GM12864 (cell line): ENCODE measurements around the gene AMDHD2.
"Not testable (repeated sequence)": the region's sequence is repeated elsewhere in the genome, so short reads cannot be mapped to it uniquely, and the experiment has no call there.

Experiments
- DNase-seq: peaks from one replicate; pipeline ENCODE4 v3.0.0-alpha.2; 2011; ENCODE audit warnings: low read depth
- H3K4me3 ChIP-seq: 2 replicates; pipeline ENCODE4 v1.5.1; 2011; ENCODE audit warnings: mild to moderate bottlenecking, low read depth, low read length, control low read depth
- TF ChIP-seq, protein P1 (sequence below): IDR thresholded peaks from 2 replicates; pipeline ENCODE4 v1.5.1; 2011; ENCODE audit warnings: low read depth, mild to moderate bottlenecking, moderate library complexity, low read length, control low read depth, inconsistent platforms; ENCODE audit errors: missing control alignments

Gene AMDHD2

DNA sequence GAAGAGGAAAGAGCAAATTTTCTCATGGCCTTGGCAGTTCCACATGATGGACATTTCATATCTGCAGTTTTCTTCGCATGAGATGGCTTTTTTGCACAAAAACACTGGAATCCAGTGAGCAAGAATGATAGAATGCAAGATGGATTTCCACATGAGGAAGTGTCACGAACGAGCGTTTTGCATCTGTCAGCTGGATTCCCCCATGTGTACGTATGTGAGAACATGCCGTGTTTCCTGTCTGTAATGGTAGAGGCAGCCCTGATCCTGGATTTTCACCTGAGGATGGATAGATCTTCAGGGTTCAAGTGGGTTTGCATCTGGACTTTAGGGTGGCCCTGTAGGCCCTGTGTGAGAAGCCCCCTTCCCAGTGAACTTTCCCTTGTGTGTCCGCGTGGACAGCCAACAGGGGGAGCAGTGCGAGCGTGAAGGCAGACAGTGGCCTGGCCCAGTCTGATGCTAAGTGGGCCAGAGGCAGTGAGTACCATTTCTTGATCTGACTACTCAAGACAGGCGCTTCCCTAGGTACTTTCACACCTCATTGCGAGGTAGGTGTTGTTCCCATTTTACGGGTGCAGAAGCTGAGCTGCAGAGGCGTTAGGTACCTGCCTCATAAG is 19.8 kb downstream of the AMDHD2 start:
- H3K4me3 ChIP-seq, DNase-seq: not testable (repeated sequence)
- TF ChIP-seq, protein P1, sequence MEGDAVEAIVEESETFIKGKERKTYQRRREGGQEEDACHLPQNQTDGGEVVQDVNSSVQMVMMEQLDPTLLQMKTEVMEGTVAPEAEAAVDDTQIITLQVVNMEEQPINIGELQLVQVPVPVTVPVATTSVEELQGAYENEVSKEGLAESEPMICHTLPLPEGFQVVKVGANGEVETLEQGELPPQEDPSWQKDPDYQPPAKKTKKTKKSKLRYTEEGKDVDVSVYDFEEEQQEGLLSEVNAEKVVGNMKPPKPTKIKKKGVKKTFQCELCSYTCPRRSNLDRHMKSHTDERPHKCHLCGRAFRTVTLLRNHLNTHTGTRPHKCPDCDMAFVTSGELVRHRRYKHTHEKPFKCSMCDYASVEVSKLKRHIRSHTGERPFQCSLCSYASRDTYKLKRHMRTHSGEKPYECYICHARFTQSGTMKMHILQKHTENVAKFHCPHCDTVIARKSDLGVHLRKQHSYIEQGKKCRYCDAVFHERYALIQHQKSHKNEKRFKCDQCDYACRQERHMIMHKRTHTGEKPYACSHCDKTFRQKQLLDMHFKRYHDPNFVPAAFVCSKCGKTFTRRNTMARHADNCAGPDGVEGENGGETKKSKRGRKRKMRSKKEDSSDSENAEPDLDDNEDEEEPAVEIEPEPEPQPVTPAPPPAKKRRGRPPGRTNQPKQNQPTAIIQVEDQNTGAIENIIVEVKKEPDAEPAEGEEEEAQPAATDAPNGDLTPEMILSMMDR = peak; percentile 57

DNA sequence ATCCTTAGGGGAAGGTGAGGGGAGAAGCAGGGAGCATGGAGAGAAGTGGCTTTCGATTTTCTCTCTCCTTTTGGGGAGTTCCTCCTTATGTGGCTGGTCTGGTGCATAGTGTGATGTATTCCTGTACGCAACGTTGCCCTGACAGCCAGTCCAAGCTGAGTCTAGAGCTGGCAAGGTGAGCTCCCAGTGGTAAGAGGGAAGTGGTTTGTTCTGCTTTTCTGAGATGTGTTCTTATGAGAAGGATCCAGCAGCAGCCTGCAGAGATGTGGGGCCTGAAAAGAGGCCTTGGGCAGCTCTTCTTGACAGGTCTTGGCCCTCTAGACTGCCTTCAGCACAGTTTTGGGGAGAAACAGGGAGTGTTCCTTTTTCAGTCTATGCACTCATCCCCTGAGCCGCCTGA is 20.7 kb downstream of the AMDHD2 start:
- H3K4me3 ChIP-seq, DNase-seq: not testable (repeated sequence)

DNA sequence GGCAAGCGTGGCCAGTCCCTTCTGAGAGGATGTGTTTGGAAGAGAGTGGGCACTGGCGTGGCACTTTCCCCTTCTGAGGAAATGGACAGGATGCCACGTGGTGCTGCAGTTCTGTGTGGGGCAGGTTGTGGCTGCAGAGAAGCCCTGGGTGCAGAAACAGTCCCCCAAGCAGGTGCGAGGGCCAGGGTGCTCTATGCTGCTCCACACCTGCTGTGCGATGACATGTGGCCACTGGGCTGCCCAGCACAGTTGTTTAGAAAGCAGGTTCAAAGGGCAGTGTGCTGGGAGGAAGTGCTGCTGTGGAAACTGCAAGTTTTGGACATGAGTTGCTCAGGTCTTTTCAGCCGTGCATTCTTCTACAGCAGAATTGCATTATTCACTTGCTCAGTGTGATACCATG is 21.2 kb downstream of the AMDHD2 start:
- not testable (repeated sequence) for H3K4me3 ChIP-seq, DNase-seq

DNA sequence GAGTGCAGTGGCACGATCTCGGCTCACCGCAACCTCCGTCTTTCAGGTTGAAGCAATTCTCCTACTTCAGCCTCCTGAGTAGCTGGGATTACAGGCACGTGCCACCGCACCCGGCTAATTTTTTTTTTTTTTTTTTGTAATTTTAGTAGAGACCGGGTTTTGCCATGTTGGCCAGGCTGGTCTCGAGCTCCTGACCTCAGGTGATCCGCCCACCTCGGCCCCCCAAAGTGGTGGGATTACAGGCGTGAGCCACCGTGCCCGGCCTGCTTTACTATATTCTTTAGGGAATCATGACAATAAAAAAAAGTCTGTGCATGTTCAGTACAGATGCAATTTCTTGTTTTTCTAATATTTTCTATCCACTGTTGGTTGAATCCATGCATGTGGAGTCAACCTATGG is 23.6 kb downstream of the AMDHD2 start:
- H3K4me3 ChIP-seq, DNase-seq: not testable (repeated sequence)

DNA sequence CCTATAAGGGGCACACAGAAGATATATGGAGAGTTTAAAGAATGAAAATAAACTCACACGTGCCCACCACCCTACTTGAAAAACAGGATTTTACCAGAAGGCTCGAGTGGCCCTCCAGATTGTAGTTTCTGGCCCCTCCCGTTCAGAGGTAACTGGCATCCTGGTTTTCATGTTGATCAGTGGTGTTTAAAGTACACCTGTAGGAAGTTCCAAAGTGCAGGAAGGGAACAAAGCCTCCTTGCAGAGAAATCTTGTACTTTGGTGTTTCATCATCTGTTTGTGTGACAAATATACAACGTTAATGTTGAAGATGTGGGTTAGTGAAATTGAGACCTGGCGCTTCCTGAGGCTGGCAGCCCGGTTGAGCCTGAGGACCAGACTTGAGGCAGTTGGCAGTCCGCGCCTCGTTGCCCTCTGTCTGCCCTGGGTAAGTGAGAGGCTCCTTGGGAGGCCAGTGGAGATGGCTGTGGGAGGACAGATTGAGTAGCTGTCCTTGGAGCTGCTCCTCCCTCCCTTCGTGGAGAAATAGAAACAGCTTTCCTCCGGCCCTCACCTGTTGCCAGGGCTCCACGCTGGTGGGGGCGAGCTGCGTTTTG is 30.2 kb downstream of the AMDHD2 start:
- not testable (repeated sequence) for DNase-seq, H3K4me3 ChIP-seq

DNA sequence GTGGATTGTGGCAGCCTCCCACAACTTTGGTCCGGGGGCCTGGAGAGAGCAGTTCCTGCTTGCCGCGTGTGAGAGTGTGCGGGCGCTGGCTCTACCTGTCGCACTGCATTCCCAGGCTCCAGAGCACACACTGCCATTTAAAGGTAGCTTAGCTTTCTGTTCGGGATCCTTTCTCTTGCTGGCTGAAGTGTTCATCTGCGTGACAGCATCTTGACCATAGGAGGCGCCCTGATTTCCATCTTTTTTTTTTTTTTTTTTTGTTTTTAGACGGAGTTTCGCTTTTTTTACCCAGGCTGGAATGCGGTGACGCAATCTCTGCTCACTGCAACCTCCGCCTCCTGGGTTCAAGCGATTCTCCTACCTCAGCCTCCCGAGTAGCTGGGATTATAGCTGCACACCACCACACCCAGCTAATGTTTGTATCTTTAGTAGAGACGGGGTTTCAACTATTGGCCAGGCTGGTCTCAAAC is 31.3 kb downstream of the AMDHD2 start:
- H3K4me3 ChIP-seq, DNase-seq: not testable (repeated sequence)

DNA sequence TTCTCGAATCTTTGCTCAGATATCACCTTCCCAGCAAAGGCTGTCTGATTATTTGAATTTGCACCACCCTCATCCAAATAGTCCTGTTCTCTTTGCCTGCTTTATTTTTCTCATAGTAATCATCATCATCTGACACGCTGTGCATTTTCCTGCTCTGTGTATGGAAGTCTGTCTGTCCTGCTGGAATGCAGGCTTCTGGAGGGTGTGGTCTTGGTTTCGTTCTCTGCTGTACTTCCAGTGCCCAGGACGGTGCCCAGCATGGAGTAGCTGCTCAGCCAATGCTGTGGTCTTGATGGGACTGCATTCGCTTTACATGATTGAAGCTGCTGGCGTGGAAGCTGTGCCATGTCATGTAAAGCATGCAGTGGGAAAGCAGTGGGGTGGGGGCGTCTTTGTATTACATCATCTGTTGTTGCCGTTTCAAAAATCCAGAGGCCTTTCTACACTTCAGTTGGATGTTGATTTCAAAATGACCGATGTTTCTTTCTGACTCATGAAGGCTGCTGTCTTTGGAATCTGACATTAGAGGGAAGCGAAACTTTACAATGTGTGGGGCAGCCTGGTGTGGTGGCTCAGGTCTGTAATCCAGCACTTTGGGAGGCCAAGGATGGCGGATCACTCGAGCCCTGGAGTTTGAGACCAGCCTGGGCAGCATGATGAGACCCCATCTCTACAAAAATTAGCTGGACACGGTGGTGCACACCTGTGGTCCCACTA is 34.7 kb downstream of the AMDHD2 start:
- not testable (repeated sequence) for H3K4me3 ChIP-seq, DNase-seq

DNA sequence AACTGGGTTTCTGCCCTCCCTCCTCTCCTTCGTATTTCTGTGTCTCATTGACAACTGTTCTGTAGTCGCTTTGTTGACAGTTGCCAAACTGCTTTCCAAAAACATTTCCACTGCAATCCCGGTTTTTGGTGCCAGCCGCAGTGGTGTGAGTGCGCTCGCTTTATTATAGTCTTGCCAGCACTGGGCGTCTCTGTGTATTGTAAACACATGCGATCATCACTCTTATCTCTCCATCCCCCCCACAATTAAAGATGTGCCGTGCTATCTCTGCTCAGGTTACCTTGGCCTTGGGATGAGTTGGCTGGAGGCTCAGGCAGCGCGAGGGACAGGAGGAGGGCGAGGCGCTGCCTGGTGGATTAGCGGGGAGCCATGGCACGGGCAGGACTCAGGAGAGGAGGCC is 37.0 kb downstream of the AMDHD2 start:
- H3K4me3 ChIP-seq, DNase-seq: not testable (repeated sequence)

DNA sequence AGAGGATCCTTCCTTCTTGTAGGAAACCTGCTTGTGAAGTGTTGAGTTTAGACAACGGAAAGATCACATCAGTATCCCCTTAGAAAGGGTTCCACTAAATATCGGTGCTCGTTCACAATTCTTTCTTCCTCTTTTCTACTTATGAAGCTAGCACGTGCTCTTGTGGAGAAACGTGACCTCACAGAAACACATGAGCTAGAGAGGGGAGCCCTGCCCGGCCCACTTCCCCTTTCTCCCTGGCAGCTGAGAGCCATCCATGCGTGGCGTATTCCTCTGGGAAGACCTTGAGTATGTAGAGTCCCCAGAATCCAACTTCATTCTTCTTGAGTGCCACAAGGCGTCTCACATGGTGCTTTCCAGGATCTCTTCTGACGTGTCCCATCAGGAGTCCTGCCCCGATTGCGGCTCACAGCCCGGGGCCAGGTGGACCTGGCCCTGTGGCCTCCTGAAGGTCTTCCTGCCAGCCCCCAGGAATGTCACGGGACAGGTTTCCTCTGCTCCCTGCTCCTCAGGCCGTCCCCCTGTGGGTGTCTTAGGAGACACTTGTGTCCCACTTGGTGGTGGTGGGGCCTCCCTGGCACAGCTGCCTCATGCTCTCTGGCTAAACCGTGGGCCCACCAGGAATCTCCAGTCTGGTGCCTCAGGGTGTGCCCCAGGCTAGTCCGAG is 40.1 kb downstream of the AMDHD2 start:
- not testable (repeated sequence) for DNase-seq, H3K4me3 ChIP-seq

DNA sequence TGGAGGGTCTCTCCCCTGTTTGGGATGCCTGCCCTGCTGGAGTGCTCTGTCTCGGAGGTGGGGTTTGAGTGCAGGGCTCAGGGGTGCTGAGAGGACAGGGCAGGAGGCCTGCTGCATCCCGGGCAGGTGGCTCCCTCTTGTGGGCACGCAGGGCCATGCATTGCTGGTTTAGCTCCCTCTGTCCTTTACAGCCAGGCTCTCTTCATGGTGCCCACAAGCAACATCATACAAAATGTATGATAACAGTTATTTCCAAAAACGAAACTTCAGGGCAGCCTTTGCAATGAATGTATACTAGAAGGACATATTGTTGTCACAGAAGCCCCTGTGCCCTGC is 40.6 kb downstream of the AMDHD2 start:
- DNase-seq, H3K4me3 ChIP-seq: not testable (repeated sequence)
- TF ChIP-seq, protein P1 = peak; percentile 27

DNA sequence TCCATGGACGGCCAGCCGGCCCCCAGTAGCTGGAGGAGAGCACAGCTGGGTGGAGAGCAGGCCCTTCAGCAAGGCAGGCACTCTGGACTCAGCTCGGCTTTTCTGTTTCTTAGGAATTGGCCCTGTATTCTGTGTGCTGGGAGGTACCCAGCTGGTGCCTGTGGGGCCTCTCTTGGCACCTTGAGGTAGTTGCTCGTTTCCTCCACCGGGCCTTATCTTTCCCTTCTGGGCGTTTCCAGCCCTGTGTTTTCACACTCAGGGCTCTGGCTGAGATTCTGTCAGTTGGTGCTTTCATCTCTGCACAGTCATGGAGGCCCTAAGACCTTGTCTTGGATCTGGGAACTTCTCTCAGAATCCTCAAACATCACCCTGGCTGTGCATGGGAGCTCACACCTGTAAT is 47.3 kb downstream of the AMDHD2 start:
- not testable (repeated sequence) for DNase-seq, H3K4me3 ChIP-seq

DNA sequence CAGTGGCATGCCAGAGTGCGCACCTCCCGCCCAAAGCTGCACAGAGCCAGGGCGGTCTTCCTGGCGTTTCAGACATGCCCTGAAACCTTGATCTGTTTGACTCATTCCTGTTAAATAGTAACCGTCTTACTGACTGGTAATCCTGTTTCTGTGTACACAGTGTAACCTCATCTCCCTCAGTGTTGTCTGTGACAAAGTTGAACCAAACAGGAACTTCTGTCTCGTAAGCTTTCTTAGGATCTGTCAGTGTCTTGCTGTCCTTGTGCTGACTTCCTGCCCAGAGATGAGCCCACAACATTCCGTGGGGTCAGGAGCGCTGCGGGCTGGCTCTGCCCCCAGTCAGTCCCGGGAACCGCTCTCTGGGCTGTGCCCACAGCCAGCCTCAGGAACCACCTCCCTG is 48.4 kb downstream of the AMDHD2 start:
- DNase-seq, H3K4me3 ChIP-seq: not testable (repeated sequence)

DNA sequence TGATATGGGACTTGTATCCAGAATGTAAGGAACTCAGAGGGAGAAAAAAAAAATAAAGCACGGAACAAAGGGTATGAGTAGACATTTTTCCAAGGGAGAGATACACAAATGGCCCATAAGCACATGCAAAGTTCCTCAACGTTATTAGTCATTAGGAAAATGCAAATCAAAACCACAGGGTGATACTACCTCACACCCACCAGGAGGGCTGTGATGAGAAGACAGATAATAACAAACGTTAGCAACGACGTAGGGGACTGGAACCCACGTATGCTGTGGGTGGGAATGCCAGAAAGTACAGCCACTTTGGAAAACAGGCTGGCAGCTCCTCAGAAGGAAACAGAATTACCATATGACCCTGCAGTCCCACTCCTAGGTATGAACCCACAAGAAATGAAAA is 52.5 kb downstream of the AMDHD2 start:
- DNase-seq, H3K4me3 ChIP-seq: not testable (repeated sequence)

DNA sequence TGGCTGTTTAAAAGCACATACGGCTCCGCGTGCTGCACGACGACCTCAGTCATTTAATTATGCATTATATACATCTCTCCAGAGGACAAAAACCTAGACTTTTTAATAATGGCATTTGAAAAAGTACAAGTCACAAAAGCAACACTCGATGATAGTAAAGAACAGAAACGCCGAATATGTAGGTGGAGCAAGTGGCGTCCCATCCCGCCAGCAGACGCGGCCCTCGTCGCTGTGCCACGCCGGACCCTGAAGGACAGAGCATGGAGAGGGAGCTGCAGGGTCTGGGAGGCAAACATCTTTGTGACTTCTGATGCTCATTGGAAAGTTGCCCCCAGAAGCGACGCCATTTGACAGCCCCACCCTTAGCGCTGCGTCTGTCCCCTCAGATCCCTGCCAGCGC is 55.7 kb downstream of the AMDHD2 start:
- H3K4me3 ChIP-seq, DNase-seq: not testable (repeated sequence)

DNA sequence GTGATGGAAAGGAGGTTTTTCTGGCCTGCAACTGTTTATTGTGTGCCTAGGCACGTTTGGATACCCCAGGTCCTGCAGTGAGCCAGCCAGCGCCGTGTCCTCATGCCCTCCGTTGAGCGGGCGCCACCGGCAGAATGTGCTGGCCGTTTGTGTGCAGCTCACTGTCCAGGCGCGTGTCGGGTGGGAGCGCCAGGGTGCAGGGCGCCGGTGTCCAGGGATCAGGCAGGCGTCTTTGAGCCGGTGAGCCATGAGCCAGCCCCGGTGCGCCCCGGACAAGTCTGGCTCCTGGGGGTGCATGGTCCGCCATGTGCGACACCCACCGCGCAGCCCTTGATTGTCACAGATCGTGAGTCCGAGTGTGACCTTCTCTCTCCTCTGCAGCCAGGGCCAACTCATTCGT is 56.9 kb downstream of the AMDHD2 start:
- H3K4me3 ChIP-seq, DNase-seq: not testable (repeated sequence)

DNA sequence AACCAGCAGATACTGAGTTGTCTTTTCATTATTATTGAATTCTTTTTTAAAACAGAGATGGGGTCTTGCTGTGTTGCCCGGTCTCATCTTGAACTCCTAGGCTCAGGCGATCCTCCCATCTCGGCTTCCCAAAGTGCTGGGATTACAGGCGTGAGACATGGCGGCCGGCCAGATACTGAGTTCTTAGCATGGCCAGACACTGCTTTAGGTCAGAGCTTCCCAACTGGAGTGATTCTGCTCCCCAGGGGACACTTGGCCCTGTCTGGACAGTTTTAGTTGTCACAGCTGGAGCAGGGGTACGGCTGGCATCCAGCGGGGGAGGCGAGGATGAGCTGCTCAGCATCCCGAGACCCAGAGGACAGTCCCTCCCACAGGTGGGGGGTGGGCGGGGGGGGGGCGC is 58.7 kb downstream of the AMDHD2 start:
- not testable (repeated sequence) for H3K4me3 ChIP-seq, DNase-seq

DNA sequence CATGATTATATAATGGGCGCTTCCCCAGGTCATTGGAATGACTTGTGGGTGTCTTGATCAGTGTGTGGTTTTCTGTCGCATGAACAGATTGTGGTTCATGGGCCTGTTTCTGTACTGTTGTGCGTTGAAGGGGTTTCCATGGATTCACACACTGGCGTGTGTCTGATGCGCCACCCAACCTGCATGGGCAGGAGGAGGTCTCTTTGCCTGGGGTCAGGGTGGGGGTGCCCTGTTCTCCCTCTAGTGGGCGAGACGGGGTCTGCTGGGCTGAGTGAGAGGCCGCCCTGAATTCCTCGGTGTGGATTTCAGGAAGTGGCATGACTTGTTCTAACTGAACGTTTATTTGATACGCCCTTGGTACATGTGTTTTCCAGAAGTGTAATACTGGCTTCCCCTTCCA is 60.0 kb downstream of the AMDHD2 start:
- not testable (repeated sequence) for DNase-seq, H3K4me3 ChIP-seq
